Muscle of leg (tissue), 11 donors: Measurements from ENCODE around the gene ADAR. TPM values are rescaled to one million over a fixed set of nuclear protein-coding genes. Genes with fewer than 3 reads are reported as not detected.

ENCODE experiments used
- DNase-seq: peaks from one replicate; pipeline ENCODE4 v3.0.0; 2013
- H3K27ac ChIP-seq: one replicate; pipeline ENCODE4 v1.5.1; 2013; ENCODE audit warnings: mild to moderate bottlenecking, low read length, control low read depth
- H3K27me3 ChIP-seq: one replicate; pipeline ENCODE4 v1.6.1; 2013; ENCODE audit warnings: low read length; ENCODE audit not compliant: control insufficient read depth, insufficient read depth
- H3K36me3 ChIP-seq: one replicate; pipeline ENCODE4 v1.6.1; 2013; ENCODE audit warnings: low read length; ENCODE audit not compliant: control insufficient read depth, insufficient read depth
- H3K4me1 ChIP-seq: one replicate; pipeline ENCODE4 v1.6.1; 2013; ENCODE audit warnings: low read length; ENCODE audit not compliant: control insufficient read depth, insufficient read depth
- H3K4me3 ChIP-seq: one replicate; pipeline ENCODE4 v1.5.1; 2013; ENCODE audit warnings: low read length, control low read depth
- H3K9me3 ChIP-seq: replicated peaks from 2 replicates; pipeline ENCODE4 v1.6.1; 2013; ENCODE audit warnings: low read depth, low read length; ENCODE audit not compliant: control insufficient read depth
- WGBS: methylation state at CpG from one replicate; pipeline ENCODE4 v1.1.5; 2013; ENCODE audit warnings: missing lambda C conversion rate; ENCODE audit not compliant: insufficient coverage; 5-methylcytosine and 5-hydroxymethylcytosine counted together
- polyA plus RNA-seq, 8 donors: library from polyadenylated mRNA; unstranded; fragments of 120-200 nt; gene quantifications; one replicate each; pipeline versions ENCODE4 v1.2.1 to v1.2.3, GENCODE V29; 2013; ENCODE audit warnings: inconsistent platforms in 1 of 8, low replicate concordance in 1 of 8; ENCODE audit not compliant: insufficient read length in 8 of 8, insufficient read depth in 1 of 8
- total RNA-seq: library from RNA; stranded (reverse); fragments of 120-200 nt; gene quantifications from one replicate; pipeline ENCODE4 v1.2.4, GENCODE V29; 2013

ADAR gene
- total and polyA plus RNA-seq, 9 donors: 38.6 to 71.9 (median 52.6) TPM

DNA sequence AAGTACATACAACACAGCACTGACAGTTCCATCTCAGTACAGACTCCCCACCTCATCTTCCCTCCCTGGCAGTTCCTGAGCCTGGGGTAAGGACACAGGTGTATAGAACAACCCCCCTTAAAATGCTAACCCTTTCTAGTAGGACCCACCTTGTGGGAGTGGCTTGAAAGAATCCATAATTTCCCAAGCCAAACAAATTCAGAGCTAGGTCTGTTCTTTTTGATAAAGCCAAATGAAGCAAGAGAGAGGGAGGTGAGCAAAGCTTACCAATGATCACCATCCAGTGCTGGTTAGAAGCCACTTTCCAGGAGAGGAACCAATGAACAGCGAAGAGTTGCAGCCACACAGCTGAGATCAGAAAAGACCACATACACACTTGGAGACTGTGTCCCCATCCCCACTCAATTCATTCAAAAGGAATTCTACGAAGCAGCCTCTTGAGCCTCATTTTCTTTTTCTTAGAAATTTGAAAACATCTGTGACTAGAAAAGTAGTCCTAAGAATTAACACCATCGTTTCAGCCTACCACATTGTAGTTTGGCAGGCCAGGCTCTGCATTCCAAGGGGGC lies 58.7 kb downstream of the ADAR start:
- Histone ChIP-seq H3K36me3 (peaks cover 51% of the 10 kb centered on the region), H3K9me3 (no peaks in the 10 kb centered on the region), H3K27me3 (no peaks in the 10 kb centered on the region), H3K27ac (no peak overlapping the region), H3K4me1 (no peaks in the 10 kb centered on the region), H3K4me3 (no peak overlapping the region)
- 100% methylated on average over 1 of the region's 3 CpGs for WGBS
- no peak for DNase-seq

DNA sequence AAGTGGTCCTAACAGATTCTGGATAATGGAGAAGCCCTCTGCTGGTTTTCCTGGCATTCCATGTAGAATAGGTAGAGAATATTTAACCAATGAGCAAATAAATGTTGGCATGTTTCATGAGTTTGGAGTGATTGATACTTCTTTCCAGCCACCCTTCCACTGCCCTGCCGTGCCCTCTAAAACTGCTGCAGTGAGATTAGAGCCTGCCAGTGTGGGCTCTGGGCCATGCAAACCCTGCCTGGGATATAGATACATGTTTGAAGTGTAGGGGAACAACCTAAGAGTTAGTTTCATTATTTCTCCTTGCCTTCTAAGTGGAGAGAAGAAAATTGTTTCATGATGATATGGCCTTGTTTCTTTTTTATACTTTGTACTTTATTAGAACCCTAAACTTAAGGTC lies 60.0 kb downstream of the ADAR start:
- H3K27ac ChIP-seq: no peak overlapping the region
- no peaks in the 10 kb centered on the region for H3K4me1 ChIP-seq
- no peaks in the 10 kb centered on the region for H3K9me3 ChIP-seq
- H3K36me3 ChIP-seq: peaks cover 40% of the 10 kb centered on the region
- WGBS: no CpG with 5 or more reads among the region's 1 CpG
- H3K4me3 ChIP-seq: no peak overlapping the region
- DNase-seq: no peak
- H3K27me3 ChIP-seq: no peaks in the 10 kb centered on the region

DNA sequence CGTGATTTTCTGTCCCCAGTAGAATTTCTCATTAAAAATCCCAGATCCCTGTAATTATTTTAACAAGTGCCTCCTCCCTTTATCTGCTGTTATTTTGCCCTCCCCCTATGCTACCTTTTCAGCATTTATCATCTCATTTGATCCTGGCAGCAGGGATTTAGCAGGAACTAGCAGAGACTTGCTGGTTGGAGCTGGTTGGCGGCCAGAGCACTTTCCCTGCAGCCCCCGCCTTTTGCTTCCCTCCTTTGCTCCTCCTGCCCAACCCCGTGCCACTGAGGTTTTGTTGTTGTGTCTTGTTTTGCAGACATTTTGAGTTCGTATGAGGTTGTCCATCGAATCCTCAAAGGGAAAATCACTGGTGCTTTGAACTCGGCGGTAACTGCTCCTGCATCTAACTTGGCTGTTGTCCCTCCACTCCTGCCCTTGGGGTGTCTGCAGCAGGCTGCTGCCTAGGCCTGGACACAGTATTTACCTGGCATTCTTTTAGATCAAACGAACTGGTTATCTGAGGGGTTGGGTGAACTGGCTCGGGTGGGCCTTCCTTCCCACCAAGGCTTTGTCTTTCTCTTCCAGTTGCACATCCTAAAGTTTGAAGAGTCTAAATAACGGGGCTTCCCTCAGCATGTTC lies 60.8 kb downstream of the ADAR start:
- H3K36me3 ChIP-seq: peaks cover 32% of the 10 kb centered on the region
- DNase-seq: no peak
- no peak overlapping the region for H3K27ac ChIP-seq

DNA sequence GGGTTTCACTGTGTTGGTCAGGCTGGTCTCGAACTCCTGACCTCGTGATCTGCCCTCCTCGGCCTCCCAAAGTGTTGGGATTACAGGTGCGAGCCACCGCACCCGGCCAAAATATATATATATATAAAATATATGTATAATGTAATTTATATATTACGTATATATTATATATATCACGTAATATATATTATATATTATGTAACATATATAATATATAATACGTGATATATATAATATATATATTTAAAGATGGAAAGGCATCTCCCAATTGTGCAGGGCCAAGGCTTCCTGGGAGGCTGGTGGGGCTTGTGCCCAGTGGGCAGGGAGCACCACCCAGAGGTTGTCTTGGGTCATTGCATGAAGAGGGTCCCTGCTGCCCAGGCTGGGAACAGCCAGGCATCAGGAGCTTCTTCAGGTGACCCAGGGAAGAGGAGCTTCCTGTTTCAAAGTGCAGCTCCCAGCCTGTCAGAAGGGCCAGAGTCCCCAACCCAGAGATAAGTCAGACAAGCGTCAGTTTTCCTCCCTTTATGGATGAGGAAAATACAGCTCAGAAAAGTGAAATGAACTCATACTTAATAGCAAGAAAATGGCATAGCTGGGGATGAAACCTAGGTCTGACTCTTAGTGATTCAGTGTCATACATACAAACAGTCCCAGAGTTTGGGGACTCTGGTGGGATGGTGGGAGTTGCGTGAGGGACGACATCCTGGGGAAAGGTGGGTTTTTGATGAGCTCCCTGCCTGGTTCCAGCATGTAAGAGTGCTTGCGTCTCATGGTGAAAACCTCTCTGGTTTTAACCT lies 61.5 kb downstream of the ADAR start:
- no peak overlapping the region for H3K27ac ChIP-seq
- 40% methylated on average over 1 of the region's 13 CpGs for whole genome bisulfite sequencing
- peaks cover 25% of the 10 kb centered on the region for H3K36me3 ChIP-seq
- no peak overlapping the region for H3K4me3 ChIP-seq
- H3K27me3 ChIP-seq: peaks cover 4% of the 10 kb centered on the region
- H3K4me1 ChIP-seq: no peaks in the 10 kb centered on the region
- no peak for DNase-seq
- no peaks in the 10 kb centered on the region for H3K9me3 ChIP-seq

More for the DNA sequence above, 60.8 kb downstream of the ADAR start:
- Histone ChIP-seq H3K27me3 (no peaks in the 10 kb centered on the region), H3K4me1 (no peaks in the 10 kb centered on the region), H3K4me3 (no peak overlapping the region), H3K9me3 (no peaks in the 10 kb centered on the region)
- WGBS: 47% methylated on average over 8 of the region's 11 CpGs

DNA sequence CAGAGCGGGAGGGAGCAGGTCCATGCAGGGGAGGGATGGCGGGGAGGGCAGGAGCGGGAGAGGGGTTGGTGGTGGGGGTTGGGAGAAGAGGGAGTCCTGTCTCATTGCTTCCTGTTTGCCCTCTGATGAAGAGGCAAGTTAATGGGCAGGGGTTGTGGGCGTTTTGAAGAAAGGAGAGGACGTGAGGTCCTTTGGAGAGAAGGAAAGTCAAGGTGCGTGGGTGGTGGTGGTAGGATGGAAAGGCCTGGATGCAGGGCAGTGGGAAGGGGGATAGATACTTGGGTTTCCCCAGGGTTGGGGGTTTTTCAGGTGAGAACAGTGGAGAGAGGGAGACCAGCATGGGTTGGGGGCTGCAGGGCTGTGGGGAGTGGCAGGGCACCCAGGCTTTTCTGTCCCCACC lies 66.8 kb downstream of the ADAR start:
- 31% methylated on average over 6 of the region's 6 CpGs for WGBS
- no peak overlapping the region for H3K4me3 ChIP-seq
- DNase-seq: no peak
- H3K27me3 ChIP-seq: peaks cover 15% of the 10 kb centered on the region
- no peaks in the 10 kb centered on the region for H3K36me3 ChIP-seq
- no peaks in the 10 kb centered on the region for H3K9me3 ChIP-seq
- no peaks in the 10 kb centered on the region for H3K4me1 ChIP-seq
- H3K27ac ChIP-seq: no peak overlapping the region

DNA sequence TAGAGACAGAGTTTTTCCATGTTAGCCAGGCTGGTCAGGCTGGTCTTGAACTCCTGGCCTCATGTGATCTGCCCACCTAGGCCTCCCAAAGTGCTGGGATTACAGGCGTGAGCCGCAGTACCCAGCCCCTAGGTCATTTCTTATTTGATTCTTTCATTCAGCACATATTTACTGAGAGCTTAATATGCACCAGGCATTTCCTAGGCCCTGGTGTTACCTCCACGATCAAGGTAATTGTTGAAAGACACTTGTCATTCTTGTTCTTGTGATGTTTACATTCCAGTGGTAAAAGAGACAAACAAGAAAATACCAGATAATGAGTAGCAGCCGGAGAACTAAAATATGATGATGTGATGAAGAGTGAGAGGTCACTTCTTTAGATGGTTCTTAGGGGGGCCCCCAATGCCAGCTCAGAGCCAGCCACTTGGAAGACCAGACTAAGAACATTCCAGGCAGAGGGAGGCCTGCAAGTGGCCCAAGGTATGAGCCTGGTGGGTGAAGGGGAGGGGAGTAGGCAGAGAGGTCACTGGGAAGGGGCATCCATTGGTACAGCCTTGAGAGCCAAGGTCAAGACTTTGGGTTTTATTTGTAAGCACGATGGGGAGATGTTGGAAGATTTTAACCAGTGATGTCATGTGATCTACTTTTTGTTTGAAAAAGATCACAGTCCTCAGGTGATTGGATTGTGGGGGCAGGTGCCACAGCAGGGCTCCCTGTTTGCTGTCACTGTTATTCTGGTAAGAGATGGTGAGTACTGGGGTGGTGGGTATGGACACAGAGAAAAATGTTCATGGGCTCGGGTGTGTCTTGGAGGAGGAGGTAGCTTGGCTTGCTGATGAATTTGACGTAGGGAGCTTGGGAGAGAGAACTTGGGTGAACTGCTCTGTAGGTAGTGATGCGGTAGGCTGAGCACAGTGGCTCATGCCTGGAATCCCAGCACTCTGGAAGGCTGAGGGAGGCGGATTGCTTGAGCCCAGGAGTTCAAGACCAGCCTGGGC lies 68.2 kb downstream of the ADAR start:
- no peaks in the 10 kb centered on the region for H3K36me3 ChIP-seq
- H3K27me3 ChIP-seq: peaks cover 17% of the 10 kb centered on the region
- DNase-seq: no peak
- peaks cover 2% of the 10 kb centered on the region for H3K9me3 ChIP-seq
- no peak overlapping the region for H3K4me3 ChIP-seq
- 77% methylated on average over 4 of the region's 9 CpGs for WGBS
- no peak overlapping the region for H3K27ac ChIP-seq
- H3K4me1 ChIP-seq: no peaks in the 10 kb centered on the region

DNA sequence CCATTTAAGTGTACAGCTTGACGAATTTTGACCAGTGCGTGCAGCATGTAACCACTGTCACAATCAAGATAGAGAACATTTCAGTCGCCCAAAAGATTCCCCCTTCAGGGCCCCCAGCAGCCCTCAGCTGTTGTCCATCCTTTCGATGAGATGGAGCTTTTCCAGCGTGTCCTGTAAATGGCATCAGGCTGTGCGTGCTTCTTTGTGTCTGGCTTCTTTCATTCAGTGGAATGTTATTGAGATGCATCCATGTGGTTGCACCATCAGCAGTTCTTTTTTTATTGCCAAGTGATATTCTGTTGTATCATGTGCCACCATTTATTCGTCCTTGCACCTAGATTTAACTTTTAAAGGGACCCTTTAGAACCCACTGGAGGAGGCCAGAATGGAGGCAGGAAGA lies 71.4 kb downstream of the ADAR start:
- Histone ChIP-seq H3K9me3 (peaks cover 2% of the 10 kb centered on the region), H3K4me1 (no peaks in the 10 kb centered on the region), H3K4me3 (no peak overlapping the region), H3K27ac (no peak overlapping the region), H3K36me3 (no peaks in the 10 kb centered on the region), H3K27me3 (peaks cover 13% of the 10 kb centered on the region)
- DNase-seq: no peak
- 69% methylated on average over 6 of the region's 7 CpGs for WGBS

DNA sequence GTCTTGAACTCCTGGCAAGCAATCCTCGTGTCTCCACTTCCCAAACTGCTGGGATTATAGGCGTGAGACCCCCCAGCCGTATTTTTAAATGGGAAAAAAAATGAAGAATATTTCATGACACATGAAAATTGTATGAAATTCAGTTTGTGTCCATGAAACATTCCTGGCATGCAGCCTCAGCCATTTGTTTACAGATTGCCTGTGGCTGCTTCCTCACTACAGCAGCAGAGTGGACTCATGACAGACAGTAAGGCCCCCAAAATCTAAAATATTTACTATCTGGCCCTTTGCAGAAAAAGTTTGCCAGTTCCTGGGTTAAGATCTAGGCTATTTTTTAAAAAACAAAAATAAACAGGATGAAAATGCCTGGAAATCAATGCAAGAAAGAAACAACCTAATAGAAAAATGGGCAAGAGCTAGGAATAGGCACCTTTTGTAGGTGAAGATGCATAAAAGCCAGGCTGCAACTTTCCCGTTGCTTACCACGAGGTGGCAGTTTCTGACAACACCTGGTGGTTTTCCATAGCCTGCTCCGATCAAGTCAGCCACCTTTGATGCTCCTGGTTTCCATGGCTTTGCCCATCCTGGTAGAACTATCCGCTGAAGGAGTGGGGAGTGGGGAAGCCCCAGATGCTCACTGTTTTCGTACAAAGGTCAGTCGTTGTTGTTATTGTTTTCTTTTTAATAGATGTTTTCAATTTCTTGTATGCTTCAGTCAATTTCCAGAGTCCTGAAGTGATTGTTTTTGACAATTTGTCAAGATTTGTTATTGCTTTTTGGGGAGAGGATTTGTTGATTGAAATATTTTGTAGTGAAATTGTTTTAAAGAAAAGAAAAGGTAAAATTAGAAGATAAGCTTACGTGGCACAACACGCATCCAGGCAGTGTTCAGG lies 73.8 kb downstream of the ADAR start:
- no peak for DNase-seq
- Histone ChIP-seq H3K27ac (no peak overlapping the region), H3K27me3 (peaks cover 9% of the 10 kb centered on the region), H3K4me3 (no peak overlapping the region), H3K9me3 (peaks cover 2% of the 10 kb centered on the region), H3K4me1 (no peaks in the 10 kb centered on the region), H3K36me3 (no peaks in the 10 kb centered on the region)
- WGBS: 48% methylated on average over 4 of the region's 11 CpGs
